Right cardiac atrium (tissue), 5 donors: ENCODE results near the gene MRPL41. TPM values are rescaled to one million over a fixed set of nuclear protein-coding genes. Genes with fewer than 3 reads are reported as not detected.
"Not testable (repeated sequence)": the region's sequence is repeated elsewhere in the genome, so short reads cannot be mapped to it uniquely, and the experiment has no call there.

Experiments
- ATAC-seq, 2 donors: fragments of 200-7000 bp; cut with Tn5 transposase; one replicate each; pipeline versions ENCODE4 v1.8.0 to v1.9.1; 2020; ENCODE audit warnings: moderate library complexity in 2 of 2, mild to moderate bottlenecking in 1 of 2
- DNase-seq, 3 donors: peaks; one replicate each; pipeline ENCODE4 v3.0.0-alpha.2; 2020
- H3K27ac ChIP-seq: one replicate; pipeline ENCODE4 v1.5.1; 2013; ENCODE audit warnings: mild to moderate bottlenecking, low read length, control low read depth, moderate library complexity
- H3K27me3 ChIP-seq: one replicate; pipeline ENCODE4 v1.6.1; 2013; ENCODE audit not compliant: control insufficient read depth, insufficient read depth
- H3K4me1 ChIP-seq: one replicate; pipeline ENCODE4 v1.6.1; 2013; ENCODE audit warnings: low read length; ENCODE audit not compliant: control insufficient read depth, insufficient read depth
- H3K4me3 ChIP-seq: one replicate; pipeline ENCODE4 v1.5.1; 2013; ENCODE audit warnings: low read length, control low read depth
- H3K9me3 ChIP-seq: one replicate; pipeline ENCODE4 v1.6.1; 2013; ENCODE audit warnings: low read length; ENCODE audit not compliant: control insufficient read depth
- WGBS: extraction: QIAGEN DNeasy Blood & Tissue Kit; methylation state at CpG from one replicate; pipeline ENCODE4 v1.1.7; 2013; 5-methylcytosine and 5-hydroxymethylcytosine counted together
- intact Hi-C, 4 donors: fragments of 100-400 bp; cut with DNase I; formaldehyde crosslinking; loops; one replicate each; pipeline versions ENCODE4 v1.11.0 to v1.14.0; 2022 to 2023
- polyA plus RNA-seq: library from polyadenylated mRNA; stranded (reverse); fragments of 200-250 nt; gene quantifications from one replicate; pipeline ENCODE4 v1.2.3, GENCODE V29; 2013
- total RNA-seq, 4 donors: library from RNA; stranded (reverse); fragmentation: NEBNext Ultra II Directional; extraction: Animal tissue kit (Norgen Biotek cat#: 25700); gene quantifications; one replicate each; pipeline ENCODE4 v1.2.1, GENCODE V29; 2021
- donor health status: healthy with polysubstance abuse.
- donor health status: DM: no; HTN: yes; CAD: no.
- donor health status: DM: no; HTN: no; CAD: no.
- donor health status: DM: no; HTN: yes; CAD: no; lungs with severe emphysema.
- donor health status: DM: yes; HTN: yes; CAD: no.

The MRPL41 gene
- total and polyA plus RNA-seq, 5 donors = 149 to 460 (median 186) TPM

GRCh38 chr9:137540536-137540935 is 11.1 kb upstream of the MRPL41 start:
- 92% methylated on average over 18 of the region's 18 CpGs for WGBS
- intact Hi-C loops = no loop called here

GRCh38 chr9:137542486-137542885 is 9.2 kb upstream of the MRPL41 start:
- ATAC-seq (no peak), DNase-seq (no peak)
- Histone ChIP-seq H3K27me3 (no peaks in the 10 kb centered on the region), H3K4me1 (no peaks in the 10 kb centered on the region), H3K27ac (no peak overlapping the region), H3K9me3 (no peaks in the 10 kb centered on the region), H3K4me3 (no peak overlapping the region)
- intact Hi-C loops = no loop called here
- 90% methylated on average over 20 of the region's 20 CpGs for WGBS

More at GRCh38 chr9:137540536-137540935, 11.1 kb upstream of the MRPL41 start:
- H3K9me3 ChIP-seq = no peaks in the 10 kb centered on the region
- H3K27ac ChIP-seq = no peak overlapping the region
- H3K4me1 ChIP-seq = no peaks in the 10 kb centered on the region
- no peak overlapping the region for H3K4me3 ChIP-seq
- ATAC-seq (no peak), DNase-seq (no peak)
- no peaks in the 10 kb centered on the region for H3K27me3 ChIP-seq

GRCh38 chr9:137543237-137543963 is 8.3 kb upstream of the MRPL41 start:
- intact Hi-C loops = no loop called here
- WGBS = 91% methylated on average over 25 of the region's 25 CpGs
- H3K27me3 ChIP-seq = no peaks in the 10 kb centered on the region
- no peak overlapping the region for H3K4me3 ChIP-seq
- H3K4me1 ChIP-seq = no peaks in the 10 kb centered on the region
- ATAC-seq (no peak), DNase-seq (peak in 1 of 3 donors; percentile 61)
- H3K27ac ChIP-seq = no peak overlapping the region
- H3K9me3 ChIP-seq = no peaks in the 10 kb centered on the region

GRCh38 chr9:137544176-137544760 is 7.4 kb upstream of the MRPL41 start:
- no peak overlapping the region for H3K4me3 ChIP-seq
- 79% methylated on average over 12 of the region's 12 CpGs for WGBS
- intact Hi-C loops = no loop called here
- no peaks in the 10 kb centered on the region for H3K27me3 ChIP-seq
- no peak for DNase-seq
- H3K27ac ChIP-seq = no peak overlapping the region
- no peaks in the 10 kb centered on the region for H3K4me1 ChIP-seq
- peak in 1 of 2 donors; percentile 11 for ATAC-seq
- H3K9me3 ChIP-seq = no peaks in the 10 kb centered on the region

- H3K27me3 ChIP-seq = no peaks in the 10 kb centered on the region
- no peaks in the 10 kb centered on the region for H3K4me1 ChIP-seq
- DNase-seq = peak in 2 of 3 donors; percentile 60 to 77
- H3K4me3 ChIP-seq = no peak overlapping the region
- H3K9me3 ChIP-seq = no peaks in the 10 kb centered on the region
- ATAC-seq = peak in 1 of 2 donors; percentile 20
- no peak overlapping the region for H3K27ac ChIP-seq
- WGBS = 75% methylated on average over 10 of the region's 10 CpGs
- intact Hi-C loops = no loop called here
Measured at GRCh38 chr9:137545123-137545522, 6.6 kb upstream of the MRPL41 start.

- ATAC-seq = peak in 1 of 2 donors; percentile 6
- Histone ChIP-seq H3K27ac (no peak overlapping the region), H3K9me3 (no peaks in the 10 kb centered on the region), H3K27me3 (no peaks in the 10 kb centered on the region), H3K4me3 (no peak overlapping the region), H3K4me1 (no peaks in the 10 kb centered on the region)
- intact Hi-C loops = no loop called here
- DNase-seq = peak in 2 of 3 donors; percentile 70 to 71
- WGBS = 64% methylated on average over 23 of the region's 23 CpGs
Measured at GRCh38 chr9:137547687-137548543, 3.8 kb upstream of the MRPL41 start.

GRCh38 chr9:137550231-137550621 is 1.5 kb upstream of the MRPL41 start, which contains the start of gene PNPLA7:
Gene PNPLA7, minus strand, starts transcription at chr9:137550402. Its CDS starts 205 bp downstream, at chr9:137550197.
- intact Hi-C loops = no loop called here
- Histone ChIP-seq H3K9me3 (no peaks in the 10 kb centered on the region), H3K27ac (peak within 1 kb of the TSS; percentile 84), H3K4me1 (no peaks in the 10 kb centered on the region), H3K4me3 (peak within 1 kb of the TSS; percentile 58), H3K27me3 (no peaks in the 10 kb centered on the region)
- peak; percentile 89 to 96 (median 96) for DNase-seq
- 2% methylated on average over 13 of the region's 13 CpGs for WGBS
- ATAC-seq = peak; percentile 85 to 87

- under 1% methylated on average over 17 of the region's 17 CpGs for WGBS
- H3K4me1 ChIP-seq, intact Hi-C loops, H3K9me3 ChIP-seq, H3K27me3 ChIP-seq, DNase-seq: not testable (repeated sequence)
- ATAC-seq = peak; percentile 0 to 1
- Histone ChIP-seq H3K27ac (peak overlapping the region; percentile 84), H3K4me3 (peak overlapping the region; percentile 58)
Measured at GRCh38 chr9:137550958-137551263, 768 bp upstream of the MRPL41 start.

- 8% methylated on average over 58 of the region's 58 CpGs for WGBS
- intact Hi-C loops = no loop called here
- H3K4me1 ChIP-seq = no peaks in the 10 kb centered on the region
Measured at GRCh38 chr9:137552022-137552768, 516 bp downstream of the MRPL41 start.

GRCh38 chr9:137553654-137554053 is 2.0 kb downstream of the MRPL41 start:
- 88% methylated on average over 10 of the region's 10 CpGs for WGBS
- H3K9me3 ChIP-seq, intact Hi-C loops, H3K4me3 ChIP-seq, H3K27me3 ChIP-seq, ATAC-seq, DNase-seq, H3K27ac ChIP-seq, H3K4me1 ChIP-seq: not testable (repeated sequence)

More at GRCh38 chr9:137552022-137552768, 516 bp downstream of the MRPL41 start:
- Histone ChIP-seq H3K9me3 (no peaks in the 10 kb centered on the region), H3K27me3 (no peaks in the 10 kb centered on the region), H3K4me3 (peak overlapping the region; percentile 58), H3K27ac (peak overlapping the region; percentile 88)
- DNase-seq (peak in 2 of 3 donors; percentile 60 to 74), ATAC-seq (peak; percentile 1 to 28)
